GM21526 (cell line): ENCODE data around the gene FAM83E.
A peak's percentile ranks its signal among the peaks of the same experiment; 100 is the strongest.
"Not testable (repeated sequence)": the region's sequence is repeated elsewhere in the genome, so short reads cannot be mapped to it uniquely, and the experiment has no call there.

Experiments
- ATAC-seq: cut with Tn5 transposase; IDR thresholded peaks from one replicate; pipeline ENCODE4 v1.9.1; 2021; ENCODE audit warnings: moderate library complexity; ENCODE audit not compliant: unreplicated experiment, low FRiP score

FAM83E gene

DNA sequence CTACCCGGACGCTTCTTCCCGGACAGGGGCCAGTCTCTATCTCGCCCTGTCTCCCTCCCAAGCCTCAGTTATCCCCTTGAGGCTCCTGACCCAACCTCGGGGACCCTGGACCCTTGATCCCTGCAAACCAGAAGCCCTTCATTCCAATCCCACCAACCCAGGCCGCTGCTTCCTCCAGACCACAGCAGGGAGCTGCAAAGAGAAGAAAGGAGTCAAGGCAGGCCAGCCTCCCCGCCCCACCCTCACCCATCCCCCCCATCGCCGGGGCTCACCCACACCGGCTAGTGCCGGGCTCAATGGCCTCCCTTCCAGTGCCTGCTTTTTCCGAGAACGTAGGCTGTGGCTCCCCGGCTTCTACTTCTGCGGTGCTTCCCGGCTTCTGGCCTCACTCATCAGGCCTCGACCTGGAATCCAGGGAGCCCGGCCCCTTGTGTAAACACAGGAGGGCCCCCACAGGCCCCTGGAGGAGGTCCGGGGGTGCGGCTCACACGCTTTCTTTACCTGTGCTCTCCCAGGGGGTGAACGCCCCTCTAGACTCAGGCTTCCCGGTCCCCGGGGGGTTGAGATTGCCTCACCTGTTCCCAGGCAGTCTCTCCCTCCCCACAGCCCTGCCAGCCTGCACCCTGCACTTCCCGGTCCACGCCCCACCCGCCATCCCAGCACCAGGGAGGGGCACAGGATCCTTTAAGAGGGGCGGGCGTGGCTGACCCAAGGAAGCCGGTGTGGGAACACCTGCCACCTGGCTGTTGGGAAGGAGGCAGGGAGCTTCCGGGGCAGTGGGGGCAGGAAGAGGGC, at the start of gene FAM83E:
Gene FAM83E (minus strand): TSS at position 641 of the 795 bp plus-strand sequence. CDS start 1,704 bp downstream, outside the sequence.
- no peak for ATAC-seq

DNA sequence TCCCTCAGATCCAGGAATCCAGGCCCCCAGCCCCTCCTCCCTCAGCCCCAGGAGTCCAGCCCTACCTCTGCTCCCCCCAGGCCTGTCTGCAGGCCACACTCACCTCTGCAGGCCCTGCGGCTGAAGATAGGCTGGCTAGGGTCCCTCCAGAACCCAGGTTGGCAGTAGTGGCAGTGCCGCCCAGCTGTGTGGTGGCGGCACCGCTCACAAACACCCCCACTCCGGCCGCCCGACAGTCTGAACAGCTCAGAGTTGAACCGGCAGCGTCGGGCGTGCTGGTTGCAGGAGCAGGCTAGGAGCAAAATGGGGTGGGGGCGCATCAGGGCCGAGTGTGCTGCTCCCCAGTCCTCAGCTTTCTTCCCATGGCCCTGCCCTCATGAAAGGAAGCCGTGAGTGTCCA, 49.6 kb upstream of the FAM83E start:
- ATAC-seq = no peak

DNA sequence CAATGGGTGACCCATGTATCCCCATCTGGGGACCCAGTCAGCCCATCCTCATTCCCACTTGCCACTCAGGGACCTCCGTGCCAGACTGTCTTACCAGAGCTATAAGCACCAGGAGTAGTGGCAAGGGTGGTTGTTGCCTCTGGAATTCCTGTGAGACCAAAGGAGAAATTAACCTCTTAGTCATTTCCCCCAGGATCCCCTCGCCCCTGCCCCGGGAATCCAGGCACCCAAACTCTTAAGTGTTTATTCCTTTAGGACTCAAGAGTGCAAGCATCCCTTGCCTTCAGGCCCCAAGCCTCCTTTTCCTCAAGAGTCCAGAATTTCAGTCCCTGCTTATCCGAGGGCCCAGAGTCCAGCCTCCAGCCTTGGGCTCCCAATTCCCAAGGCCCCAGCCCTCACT, 48.8 kb upstream of the FAM83E start:
- ATAC-seq = no peak

GRCh38 chr19:48661711-48662090, 46.8 kb upstream of the FAM83E start:
- ATAC-seq = no peak

GRCh38 chr19:48660852-48661710, 46.2 kb upstream of the FAM83E start:
- ATAC-seq = no peak

- ATAC-seq = no peak
These were observed 44.9 kb upstream of the FAM83E start for GRCh38 chr19:48659768-48660167.

GRCh38 chr19:48658483-48658882, 43.6 kb upstream of the FAM83E start:
- no peak for ATAC-seq

- ATAC-seq = not testable (repeated sequence)
These were observed 43.0 kb upstream of the FAM83E start for GRCh38 chr19:48657828-48658227.

GRCh38 chr19:48656840-48657474, 42.1 kb upstream of the FAM83E start:
- ATAC-seq = no peak

GRCh38 chr19:48654299-48655059, 39.6 kb upstream of the FAM83E start:
- no peak for ATAC-seq

- ATAC-seq = no peak
These were observed 36.8 kb upstream of the FAM83E start for GRCh38 chr19:48651683-48652048.

GRCh38 chr19:48650974-48651682, 36.3 kb upstream of the FAM83E start:
- no peak for ATAC-seq

- ATAC-seq = no peak
These were observed 33.3 kb upstream of the FAM83E start for GRCh38 chr19:48648134-48648533.

DNA sequence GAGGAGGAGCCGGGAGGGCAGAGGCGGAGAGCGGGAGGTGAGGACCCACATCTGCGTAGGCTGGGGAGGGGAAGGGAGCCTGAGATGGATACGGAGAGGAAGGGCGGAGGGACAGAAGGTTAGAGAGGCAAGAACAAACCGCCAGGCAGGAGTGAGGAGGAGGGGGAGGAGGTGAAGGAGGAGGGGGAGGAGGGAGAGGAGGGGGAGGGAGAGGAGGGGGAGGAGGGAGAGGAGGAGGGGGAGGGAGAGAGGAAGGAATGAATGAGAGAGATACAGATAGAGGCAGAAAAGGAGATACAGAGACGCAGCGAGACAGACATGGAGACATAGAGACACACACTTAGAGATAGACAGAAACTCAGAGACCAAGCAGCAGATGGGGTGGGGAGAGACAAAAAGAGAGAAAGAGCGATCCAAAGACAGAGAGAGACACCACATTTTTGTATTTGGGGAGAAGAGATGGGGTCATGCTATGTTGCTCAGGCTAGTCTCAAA, 31.9 kb upstream of the FAM83E start:
- no peak for ATAC-seq

GRCh38 chr19:48646001-48646721, 31.3 kb upstream of the FAM83E start, which contains the start of gene CA11:
Gene CA11 (minus strand): TSS chr19:48646187. CDS start chr19:48645632, 555 bp downstream.
- no peak for ATAC-seq

DNA sequence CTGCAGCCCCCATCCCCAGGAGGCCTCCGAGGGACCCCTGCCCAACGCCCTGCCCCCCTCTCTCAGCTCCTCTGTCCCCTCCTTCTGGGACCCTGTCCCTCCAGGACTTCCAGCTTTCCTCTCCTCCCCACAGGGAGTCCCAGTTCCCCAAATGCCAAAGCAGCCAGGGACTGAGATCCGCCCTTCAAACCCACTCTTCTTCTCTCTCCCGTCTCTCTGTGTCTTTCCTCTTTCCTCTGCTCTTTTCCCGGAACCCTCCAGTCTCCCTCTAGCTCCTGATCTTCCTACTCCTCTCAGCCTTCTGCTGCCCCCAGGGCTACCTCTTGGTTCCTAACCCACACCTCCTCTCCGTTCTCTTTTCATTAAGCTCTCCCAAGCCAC, 30.7 kb upstream of the FAM83E start:
- ATAC-seq = no peak

DNA sequence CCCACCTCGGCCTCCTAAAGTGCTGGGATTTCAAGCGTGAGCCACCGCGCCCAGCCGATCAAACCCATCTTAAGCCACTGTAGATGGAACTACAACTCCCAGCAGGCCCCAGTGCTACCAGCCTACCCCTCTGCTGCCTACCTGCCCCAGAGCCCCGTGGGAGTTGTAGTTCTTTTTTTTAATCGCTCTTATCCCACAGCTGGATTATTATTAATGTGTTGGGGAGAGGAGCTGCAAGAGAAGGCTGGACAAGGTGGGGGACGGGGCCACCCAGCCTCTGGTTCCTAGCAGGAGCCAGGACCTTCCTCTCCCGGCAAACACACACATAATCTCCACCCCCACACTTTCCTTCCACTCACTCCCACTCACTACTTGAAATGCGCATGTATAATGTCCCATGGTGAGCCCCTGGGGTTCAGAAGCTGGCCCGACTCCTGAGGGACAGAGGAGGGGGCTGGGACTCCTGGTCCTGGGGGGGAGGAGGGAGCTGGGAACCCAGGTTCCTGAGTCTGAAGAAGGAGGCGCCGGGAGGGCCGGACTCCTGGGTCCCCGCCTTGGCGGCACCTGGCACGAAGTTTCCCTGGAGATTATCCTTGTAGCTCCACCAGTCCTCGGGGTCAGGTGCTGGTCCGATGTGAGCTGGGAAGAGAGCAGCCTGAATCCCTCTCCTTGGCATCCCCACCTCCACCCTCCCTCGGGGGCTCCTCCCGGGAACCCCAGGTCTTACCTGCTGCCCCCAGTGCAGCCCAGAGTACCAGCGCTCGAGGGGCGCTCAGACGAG, 30.2 kb upstream of the FAM83E start:
- peak; percentile 39 for ATAC-seq

- ATAC-seq = no peak
These were observed 29.5 kb upstream of the FAM83E start for GRCh38 chr19:48644355-48644754.
